ENCODE data around the gene FBXO28.

Gene FBXO28

GRCh38 chr1:224107282-224107625 is 6.7 kb upstream of the FBXO28 start:
- Histone ChIP-seq H4K20me1 (ENCODE audit: insufficient read depth, low read length, poor library complexity, severe bottlenecking) (no peaks in the 10 kb centered on the region), H3K36me3 (ENCODE audit: insufficient read depth, low read length) (no peaks in the 10 kb centered on the region), H3K9me3 (ENCODE audit: insufficient read depth, low read depth, low read length) (no peaks in the 10 kb centered on the region), H3K9me2 (replicated peaks; ENCODE audit: low read depth, low read length) (no peaks in the 10 kb centered on the region), H3K4me3 (ENCODE audit: low read length, poor library complexity, severe bottlenecking) (no peak overlapping the region), H3K4me1 (ENCODE audit: insufficient read depth, low read length, poor library complexity, severe bottlenecking) (no peaks in the 10 kb centered on the region), H3K4me2 (ENCODE audit: low read depth, low read length, poor library complexity, severe bottlenecking) (no peak overlapping the region), H3K9ac (ENCODE audit: low read depth, low read length, poor library complexity, severe bottlenecking) (no peak overlapping the region), H3F3A (ENCODE audit: low read depth) (no peaks in the 10 kb centered on the region), H3K79me2 (ENCODE audit: insufficient read depth, low read length) (no peaks in the 10 kb centered on the region), H3K27me3 (ENCODE audit: insufficient read depth, low read length, poor library complexity, severe bottlenecking) (peaks cover 44% of the 10 kb centered on the region), H2AFZ (ENCODE audit: low read length) (peak overlapping the region; percentile 96)
- TF ChIP-seq EZH2phosphoT487 (IDR thresholded peaks at IDR 0.05; ENCODE audit: borderline replicate concordance), result no peak
- TF ChIP-seq, protein P1, sequence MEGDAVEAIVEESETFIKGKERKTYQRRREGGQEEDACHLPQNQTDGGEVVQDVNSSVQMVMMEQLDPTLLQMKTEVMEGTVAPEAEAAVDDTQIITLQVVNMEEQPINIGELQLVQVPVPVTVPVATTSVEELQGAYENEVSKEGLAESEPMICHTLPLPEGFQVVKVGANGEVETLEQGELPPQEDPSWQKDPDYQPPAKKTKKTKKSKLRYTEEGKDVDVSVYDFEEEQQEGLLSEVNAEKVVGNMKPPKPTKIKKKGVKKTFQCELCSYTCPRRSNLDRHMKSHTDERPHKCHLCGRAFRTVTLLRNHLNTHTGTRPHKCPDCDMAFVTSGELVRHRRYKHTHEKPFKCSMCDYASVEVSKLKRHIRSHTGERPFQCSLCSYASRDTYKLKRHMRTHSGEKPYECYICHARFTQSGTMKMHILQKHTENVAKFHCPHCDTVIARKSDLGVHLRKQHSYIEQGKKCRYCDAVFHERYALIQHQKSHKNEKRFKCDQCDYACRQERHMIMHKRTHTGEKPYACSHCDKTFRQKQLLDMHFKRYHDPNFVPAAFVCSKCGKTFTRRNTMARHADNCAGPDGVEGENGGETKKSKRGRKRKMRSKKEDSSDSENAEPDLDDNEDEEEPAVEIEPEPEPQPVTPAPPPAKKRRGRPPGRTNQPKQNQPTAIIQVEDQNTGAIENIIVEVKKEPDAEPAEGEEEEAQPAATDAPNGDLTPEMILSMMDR (conservative IDR thresholded peaks at IDR 0.05; ENCODE audit: low read length), result no peak

GRCh38 chr1:224108991-224109390 is 4.9 kb upstream of the FBXO28 start:
- no peaks in the 10 kb centered on the region for H3K9me2 ChIP-seq (replicated peaks; ENCODE audit: low read depth, low read length)
- H3K4me1 ChIP-seq (ENCODE audit: insufficient read depth, low read length, poor library complexity, severe bottlenecking), result peaks cover 8% of the 10 kb centered on the region
- TF ChIP-seq, protein P1 (conservative IDR thresholded peaks at IDR 0.05; ENCODE audit: low read length), result no peak
- peaks cover 8% of the 10 kb centered on the region for H3K79me2 ChIP-seq (ENCODE audit: insufficient read depth, low read length)
- H2AFZ ChIP-seq (ENCODE audit: low read length), result no peak overlapping the region
- H3K4me2 ChIP-seq (ENCODE audit: low read depth, low read length, poor library complexity, severe bottlenecking), result no peak overlapping the region
- H3K4me3 ChIP-seq (ENCODE audit: low read length, poor library complexity, severe bottlenecking), result no peak overlapping the region
- no peaks in the 10 kb centered on the region for H3K9me3 ChIP-seq (ENCODE audit: insufficient read depth, low read depth, low read length)
- no peak overlapping the region for H3K9ac ChIP-seq (ENCODE audit: low read depth, low read length, poor library complexity, severe bottlenecking)
- H3K27me3 ChIP-seq (ENCODE audit: insufficient read depth, low read length, poor library complexity, severe bottlenecking), result peaks cover 52% of the 10 kb centered on the region
- no peaks in the 10 kb centered on the region for H3K36me3 ChIP-seq (ENCODE audit: insufficient read depth, low read length)
- no peaks in the 10 kb centered on the region for H4K20me1 ChIP-seq (ENCODE audit: insufficient read depth, low read length, poor library complexity, severe bottlenecking)
- H3F3A ChIP-seq (ENCODE audit: low read depth), result no peaks in the 10 kb centered on the region

- H3K9me2 ChIP-seq (replicated peaks; ENCODE audit: low read depth, low read length), result no peaks in the 10 kb centered on the region
- H3F3A ChIP-seq (ENCODE audit: low read depth), result peaks cover 4% of the 10 kb centered on the region; the same call in 1 of the 2 replicates
- H3K4me2 ChIP-seq (ENCODE audit: low read depth, low read length, poor library complexity, severe bottlenecking), result no peak overlapping the region
- peaks cover 52% of the 10 kb centered on the region for H3K27me3 ChIP-seq (ENCODE audit: insufficient read depth, low read length, poor library complexity, severe bottlenecking)
- TF ChIP-seq, protein P1 (conservative IDR thresholded peaks at IDR 0.05; ENCODE audit: low read length), result no peak
- TF ChIP-seq EZH2phosphoT487 (IDR thresholded peaks at IDR 0.05; ENCODE audit: borderline replicate concordance), result no peak
- H3K36me3 ChIP-seq (ENCODE audit: insufficient read depth, low read length), result no peaks in the 10 kb centered on the region
- H2AFZ ChIP-seq (ENCODE audit: low read length), result no peak overlapping the region
- H3K9ac ChIP-seq (ENCODE audit: low read depth, low read length, poor library complexity, severe bottlenecking), result no peak overlapping the region
- H3K9me3 ChIP-seq (ENCODE audit: insufficient read depth, low read depth, low read length), result no peaks in the 10 kb centered on the region
- peaks cover 6% of the 10 kb centered on the region for H4K20me1 ChIP-seq (ENCODE audit: insufficient read depth, low read length, poor library complexity, severe bottlenecking)
- H3K4me3 ChIP-seq (ENCODE audit: low read length, poor library complexity, severe bottlenecking), result no peak overlapping the region
- H3K79me2 ChIP-seq (ENCODE audit: insufficient read depth, low read length), result peaks cover 18% of the 10 kb centered on the region
- peaks cover 12% of the 10 kb centered on the region for H3K4me1 ChIP-seq (ENCODE audit: insufficient read depth, low read length, poor library complexity, severe bottlenecking)
Measured at GRCh38 chr1:224109981-224110380, 3.9 kb upstream of the FBXO28 start.
